IMR-90 (cell line): ENCODE results near the gene PPP3CB.

Experiments used
- CTCF ChIP-seq: conservative IDR thresholded peaks from 2 replicates; pipeline ENCODE4 v1.5.1; 2012; ENCODE audit warnings: mild to moderate bottlenecking, low read depth, low read length, improper control_type of control experiment
- MAZ ChIP-seq: IDR thresholded peaks from 2 replicates; pipeline ENCODE4 v1.6.1; 2012; ENCODE audit warnings: low read depth, mild to moderate bottlenecking, low read length, improper control_type of control experiment, moderate library complexity, borderline replicate concordance
- RAD21 ChIP-seq: IDR thresholded peaks from 2 replicates; pipeline ENCODE4 v1.6.1; 2012; ENCODE audit warnings: low read length, improper control_type of control experiment

GRCh38 chr10:73398024-73398423 is 97.8 kb downstream of the PPP3CB start:
- TF ChIP-seq CTCF (peak; percentile 12; the same call in 1 of the 2 replicates), MAZ (no peak), RAD21 (no peak)
